ENCODE measurements around the gene ARF5.

ARF5 gene

DNA sequence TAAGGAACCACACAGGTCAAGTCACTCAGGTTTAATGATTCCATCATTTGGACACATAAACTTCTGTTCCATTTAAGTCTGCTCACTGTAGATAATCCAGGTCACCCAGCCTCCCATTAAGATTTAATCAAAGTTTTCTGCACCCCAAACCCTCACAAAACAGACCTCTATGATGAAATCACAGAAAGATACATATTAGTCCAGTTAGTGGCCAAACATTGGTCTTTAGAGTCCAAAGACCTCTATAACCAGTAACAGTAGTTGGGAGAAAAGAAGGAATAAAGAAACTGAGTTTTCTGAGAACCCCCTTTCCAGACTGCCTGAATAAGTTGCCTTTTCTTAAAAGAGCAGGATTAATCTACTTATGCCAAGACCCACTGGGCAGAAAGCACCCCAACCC is 7.6 kb upstream of the ARF5 start:
- Histone ChIP-seq H3K9me3 (replicated peaks; ENCODE audit: insufficient read depth, low read length) (no peaks in the 10 kb centered on the region), H4K20me1 (ENCODE audit: insufficient read depth, low read length) (no peaks in the 10 kb centered on the region), H3K4me2 (ENCODE audit: low read depth, low read length) (no peak overlapping the region), H3K9me2 (replicated peaks; ENCODE audit: insufficient read depth, low read length) (no peaks in the 10 kb centered on the region), H3K79me2 (ENCODE audit: low read length) (peaks cover 44% of the 10 kb centered on the region), H3K27me3 (replicated peaks; ENCODE audit: insufficient read depth, low read length) (no peaks in the 10 kb centered on the region), H3K27ac (ENCODE audit: low read length) (no peak overlapping the region), H3K4me3 (ENCODE audit: low read length) (no peak overlapping the region), H3K36me3 (replicated peaks; ENCODE audit: insufficient read depth, low read length) (no peaks in the 10 kb centered on the region; the same call in 1 of the 2 replicates), H2AFZ (ENCODE audit: low read length) (no peak overlapping the region), H3F3A (ENCODE audit: insufficient read depth, low read length) (no peaks in the 10 kb centered on the region), H3K4me1 (ENCODE audit: low read length) (peaks cover 12% of the 10 kb centered on the region), H3K9ac (ENCODE audit: low read length) (no peak overlapping the region)
- no peak for TF ChIP-seq EZH2 (optimal IDR thresholded peaks at IDR 0.05; ENCODE audit: low read depth, low read length)
- no peak for TF ChIP-seq EZH2phosphoT487 (IDR thresholded peaks at IDR 0.05; ENCODE audit: low read length)
- TF ChIP-seq, protein P1, sequence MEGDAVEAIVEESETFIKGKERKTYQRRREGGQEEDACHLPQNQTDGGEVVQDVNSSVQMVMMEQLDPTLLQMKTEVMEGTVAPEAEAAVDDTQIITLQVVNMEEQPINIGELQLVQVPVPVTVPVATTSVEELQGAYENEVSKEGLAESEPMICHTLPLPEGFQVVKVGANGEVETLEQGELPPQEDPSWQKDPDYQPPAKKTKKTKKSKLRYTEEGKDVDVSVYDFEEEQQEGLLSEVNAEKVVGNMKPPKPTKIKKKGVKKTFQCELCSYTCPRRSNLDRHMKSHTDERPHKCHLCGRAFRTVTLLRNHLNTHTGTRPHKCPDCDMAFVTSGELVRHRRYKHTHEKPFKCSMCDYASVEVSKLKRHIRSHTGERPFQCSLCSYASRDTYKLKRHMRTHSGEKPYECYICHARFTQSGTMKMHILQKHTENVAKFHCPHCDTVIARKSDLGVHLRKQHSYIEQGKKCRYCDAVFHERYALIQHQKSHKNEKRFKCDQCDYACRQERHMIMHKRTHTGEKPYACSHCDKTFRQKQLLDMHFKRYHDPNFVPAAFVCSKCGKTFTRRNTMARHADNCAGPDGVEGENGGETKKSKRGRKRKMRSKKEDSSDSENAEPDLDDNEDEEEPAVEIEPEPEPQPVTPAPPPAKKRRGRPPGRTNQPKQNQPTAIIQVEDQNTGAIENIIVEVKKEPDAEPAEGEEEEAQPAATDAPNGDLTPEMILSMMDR (IDR thresholded peaks at IDR 0.05; ENCODE audit: low read length): no peak
- DNase-seq: no peak

DNA sequence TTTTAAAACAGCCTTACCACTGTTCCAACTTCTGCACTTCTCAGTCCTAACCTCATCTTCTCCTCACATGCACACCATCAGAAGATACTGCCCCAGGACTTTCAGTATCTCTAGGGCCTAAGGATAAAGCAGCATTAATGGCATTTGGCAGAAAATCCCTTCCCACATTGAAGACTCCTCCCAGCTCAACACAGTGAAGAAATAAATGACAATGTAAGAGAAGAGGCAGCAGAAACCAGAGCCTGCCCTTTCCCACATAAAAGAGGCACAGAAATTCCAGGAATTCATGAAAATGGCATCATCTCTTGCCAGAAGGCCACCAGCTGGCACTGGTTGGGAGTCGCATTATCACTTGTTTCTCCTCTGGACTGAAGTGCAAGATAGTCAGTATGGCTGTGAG is 6.5 kb upstream of the ARF5 start:
- H3K4me3 ChIP-seq (ENCODE audit: low read length): no peak overlapping the region
- H3K4me2 ChIP-seq (ENCODE audit: low read depth, low read length): no peak overlapping the region
- H3K4me1 ChIP-seq (ENCODE audit: low read length): peaks cover 17% of the 10 kb centered on the region
- no peak overlapping the region for H2AFZ ChIP-seq (ENCODE audit: low read length)
- no peaks in the 10 kb centered on the region; the same call in 1 of the 2 replicates for H3K36me3 ChIP-seq (replicated peaks; ENCODE audit: insufficient read depth, low read length)
- peaks cover 44% of the 10 kb centered on the region for H3K79me2 ChIP-seq (ENCODE audit: low read length)
- TF ChIP-seq, protein P1 (IDR thresholded peaks at IDR 0.05; ENCODE audit: low read length): no peak
- TF ChIP-seq EZH2phosphoT487 (IDR thresholded peaks at IDR 0.05; ENCODE audit: low read length) (no peak), EZH2 (optimal IDR thresholded peaks at IDR 0.05; ENCODE audit: low read depth, low read length) (no peak)
- no peak overlapping the region for H3K9ac ChIP-seq (ENCODE audit: low read length)
- DNase-seq: no peak
- no peaks in the 10 kb centered on the region for H3K9me3 ChIP-seq (replicated peaks; ENCODE audit: insufficient read depth, low read length)
- H3K9me2 ChIP-seq (replicated peaks; ENCODE audit: insufficient read depth, low read length): no peaks in the 10 kb centered on the region
- H3K27me3 ChIP-seq (replicated peaks; ENCODE audit: insufficient read depth, low read length): no peaks in the 10 kb centered on the region
- H3K27ac ChIP-seq (ENCODE audit: low read length): no peak overlapping the region
- H3F3A ChIP-seq (ENCODE audit: insufficient read depth, low read length): no peaks in the 10 kb centered on the region
- H4K20me1 ChIP-seq (ENCODE audit: insufficient read depth, low read length): no peaks in the 10 kb centered on the region

DNA sequence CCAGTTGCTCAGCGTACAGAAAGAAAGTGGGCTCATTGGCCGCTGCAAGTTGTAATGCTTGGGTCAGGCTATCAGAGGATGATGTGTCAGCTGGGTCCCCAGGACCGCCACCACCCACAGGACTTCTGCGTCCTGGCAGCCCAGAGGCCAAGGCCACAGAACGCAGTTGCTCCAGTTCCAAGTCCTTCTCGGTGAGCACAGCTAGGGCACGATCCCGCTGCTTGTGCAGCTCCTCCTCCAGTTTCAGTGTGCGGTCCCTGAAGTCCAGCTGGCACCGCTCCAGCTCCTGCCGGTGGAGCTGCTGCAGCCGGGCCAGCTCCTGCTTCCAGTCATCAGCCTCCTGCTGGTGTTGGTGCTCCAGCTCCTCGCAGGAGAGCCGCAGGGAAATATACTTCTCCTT is 5.8 kb upstream of the ARF5 start:
- DNase-seq: no peak
- Histone ChIP-seq H4K20me1 (ENCODE audit: insufficient read depth, low read length) (no peaks in the 10 kb centered on the region), H3F3A (ENCODE audit: insufficient read depth, low read length) (no peaks in the 10 kb centered on the region)

DNA sequence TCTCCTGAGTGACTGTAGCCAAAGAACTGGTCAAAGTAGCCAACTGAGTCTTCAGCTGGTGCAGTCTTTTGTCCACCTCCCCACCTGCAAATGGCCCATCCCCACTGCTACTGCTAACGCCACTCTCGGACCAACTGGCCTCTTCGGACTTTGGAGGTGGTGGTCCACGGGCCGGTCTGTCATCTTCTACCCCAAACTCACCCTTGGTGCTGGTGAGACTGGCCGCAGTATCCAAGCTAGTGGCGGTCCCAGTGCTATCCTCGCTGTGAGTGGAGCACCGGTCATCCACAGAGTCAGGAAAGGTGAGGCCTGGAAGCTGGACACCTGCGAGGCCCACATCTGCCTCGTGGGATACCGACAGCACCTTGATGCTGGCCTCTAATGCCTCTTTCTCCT is 3.6 kb upstream of the ARF5 start:
- Histone ChIP-seq H3K9me3 (replicated peaks; ENCODE audit: insufficient read depth, low read length) (no peaks in the 10 kb centered on the region), H4K20me1 (ENCODE audit: insufficient read depth, low read length) (no peaks in the 10 kb centered on the region), H3K27me3 (replicated peaks; ENCODE audit: insufficient read depth, low read length) (no peaks in the 10 kb centered on the region), H3K27ac (ENCODE audit: low read length) (peak overlapping the region; percentile 72; the same call in 1 of the 2 replicates), H3K36me3 (replicated peaks; ENCODE audit: insufficient read depth, low read length) (peaks cover under 1% of the 10 kb centered on the region), H3F3A (ENCODE audit: insufficient read depth, low read length) (no peaks in the 10 kb centered on the region), H3K9ac (ENCODE audit: low read length) (peak overlapping the region; percentile 85), H3K79me2 (ENCODE audit: low read length) (peaks cover 58% of the 10 kb centered on the region), H2AFZ (ENCODE audit: low read length) (peak overlapping the region; percentile 66), H3K9me2 (replicated peaks; ENCODE audit: insufficient read depth, low read length) (no peaks in the 10 kb centered on the region), H3K4me2 (ENCODE audit: low read depth, low read length) (peak overlapping the region; percentile 98), H3K4me3 (ENCODE audit: low read length) (peak overlapping the region; percentile 97), H3K4me1 (ENCODE audit: low read length) (peaks cover 25% of the 10 kb centered on the region)
- DNase-seq: no peak
- TF ChIP-seq, protein P1 (IDR thresholded peaks at IDR 0.05; ENCODE audit: low read length): no peak
- no peak for TF ChIP-seq EZH2phosphoT487 (IDR thresholded peaks at IDR 0.05; ENCODE audit: low read length)
- TF ChIP-seq EZH2 (optimal IDR thresholded peaks at IDR 0.05; ENCODE audit: low read depth, low read length): no peak

More for the DNA sequence above, 5.8 kb upstream of the ARF5 start:
- peaks cover 44% of the 10 kb centered on the region for H3K79me2 ChIP-seq (ENCODE audit: low read length)
- no peaks in the 10 kb centered on the region for H3K9me3 ChIP-seq (replicated peaks; ENCODE audit: insufficient read depth, low read length)
- H3K9ac ChIP-seq (ENCODE audit: low read length): no peak overlapping the region
- no peak overlapping the region for H3K4me3 ChIP-seq (ENCODE audit: low read length)
- peaks cover 17% of the 10 kb centered on the region for H3K4me1 ChIP-seq (ENCODE audit: low read length)
- no peaks in the 10 kb centered on the region; the same call in 1 of the 2 replicates for H3K36me3 ChIP-seq (replicated peaks; ENCODE audit: insufficient read depth, low read length)
- no peaks in the 10 kb centered on the region for H3K27me3 ChIP-seq (replicated peaks; ENCODE audit: insufficient read depth, low read length)
- TF ChIP-seq EZH2phosphoT487 (IDR thresholded peaks at IDR 0.05; ENCODE audit: low read length): no peak
- H3K9me2 ChIP-seq (replicated peaks; ENCODE audit: insufficient read depth, low read length): no peaks in the 10 kb centered on the region
- H3K27ac ChIP-seq (ENCODE audit: low read length): no peak overlapping the region
- no peak overlapping the region for H2AFZ ChIP-seq (ENCODE audit: low read length)
- H3K4me2 ChIP-seq (ENCODE audit: low read depth, low read length): no peak overlapping the region
